ENCODE data around the gene ZFPL1. TPM values are rescaled to one million over a fixed set of nuclear protein-coding genes. Genes with fewer than 3 reads are reported as not detected.

The ZFPL1 gene
- total and polyA plus RNA-seq, 2 donors (not counting 3 experiments of a cell fraction or from before 2014, with no cell fraction given): 37.6 to 139 TPM

DNA sequence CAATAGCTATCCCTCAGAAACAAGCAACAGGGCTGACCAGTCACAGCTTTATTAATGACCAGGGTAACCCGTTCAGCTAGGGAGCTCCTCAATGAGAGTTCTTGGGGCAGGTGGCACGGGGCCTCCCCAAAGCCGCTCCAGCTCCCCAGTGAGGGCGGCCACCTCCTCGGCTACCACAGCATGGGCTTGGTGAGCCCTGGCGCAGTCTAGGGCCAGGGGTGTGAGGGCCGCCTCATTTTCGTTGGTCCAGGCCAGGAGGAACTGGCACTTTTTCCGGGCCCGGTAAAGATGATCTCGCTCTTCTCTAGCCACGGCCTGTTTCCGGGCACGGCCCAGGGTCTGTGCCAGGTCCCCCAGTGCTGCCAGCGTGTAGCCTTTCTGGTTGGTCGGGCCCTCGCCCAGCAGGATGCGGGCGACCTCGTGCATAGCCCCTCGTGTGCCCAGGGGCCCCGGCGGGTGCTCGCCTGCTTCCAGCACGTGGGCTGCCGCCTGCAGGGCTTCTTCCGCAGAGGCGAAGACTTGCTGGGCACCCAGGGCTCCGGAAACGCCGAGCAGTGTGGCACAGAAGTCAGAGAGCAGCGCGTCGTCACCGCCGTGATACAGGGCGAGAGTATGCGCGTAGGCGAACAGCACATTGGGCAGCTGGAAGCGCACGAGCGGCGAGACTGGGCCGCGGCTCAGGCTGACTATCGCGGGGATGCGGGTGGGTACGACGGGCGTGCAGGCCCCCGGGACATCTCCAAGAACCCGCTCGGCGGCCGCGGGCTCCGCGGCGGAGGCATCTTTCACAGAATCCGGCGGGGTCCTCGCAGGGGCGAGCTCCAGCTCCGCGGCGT lies 32.6 kb downstream of the ZFPL1 start:
- FAIRE-seq: no peak
- ChIA-PET POLR2A (interaction anchor here (1.3 to 1.5 kb wide), 3 partner anchors 12 to 19 kb away, joined by 3 to 5 read pairs (median 4); no protein-coding TSS in a partner anchor), CTCF (interaction anchor here (1.0 to 2.3 kb wide), 11 partner anchors 11 to 338 kb away, joined by 3 to 17 read pairs (median 4); partner anchors contain the start of genes ARL2, CAPN1, CDC42EP2 and SF1)
- Histone ChIP-seq H3K9me3 (replicated peaks; ENCODE audit: control insufficient read depth, insufficient read depth, low read length) (no peaks in the 10 kb centered on the region), H3K9me1 (replicated peaks; ENCODE audit: control insufficient read depth, extremely low read depth, insufficient read depth, low read length) (no peaks in the 10 kb centered on the region), H3K4me3 (replicated peaks in 1 of 3; ENCODE audit: insufficient read depth in 1 of 3, low read depth in 1 of 3, low read length in 3 of 3) (peak overlapping the region; percentile 24 to 75 (median 46)), H3K79me2 (ENCODE audit: control insufficient read depth, insufficient read depth, low read length) (peaks cover 22% of the 10 kb centered on the region), H3K4me2 (ENCODE audit: insufficient read depth, low read length) (peak overlapping the region; percentile 13), H2AFZ (ENCODE audit: low read depth, low read length) (no peak overlapping the region), H3K27ac (ENCODE audit: insufficient read depth, low read depth, low read length) (peak overlapping the region; percentile 9), H3K27me3 (ENCODE audit: control insufficient read depth in 2 of 2, insufficient read depth in 2 of 2, low read length in 2 of 2) (no peaks in the 10 kb centered on the region), H3K9ac (replicated peaks; ENCODE audit: extremely low read depth, insufficient read depth, low read length) (peak overlapping the region; percentile 59), H3K36me3 (ENCODE audit: control insufficient read depth in 2 of 2, extremely low read depth in 1 of 2, insufficient read depth in 2 of 2, low read length in 2 of 2) (peaks cover 7 to 13% of the 10 kb centered on the region in 2 experiments), H3K4me1 (ENCODE audit: control insufficient read depth, extremely low read depth, insufficient read depth, low read length) (peaks cover 24% of the 10 kb centered on the region), H4K20me1 (replicated peaks; ENCODE audit: control insufficient read depth, extremely low read depth, insufficient read depth, low read length) (no peaks in the 10 kb centered on the region)
- dilution Hi-C loops (cut with MboI; ENCODE audit: extremely low pct_ligation_motif_present, low sequenced_read_pairs): no loop called here
- intact Hi-C loops (cut with micrococcal nuclease): loop anchor here (1.0 to 2.0 kb wide), 5 partner anchors 32 to 269 kb away; partner anchors contain the start of genes CAPN1, CDCA5, SNX15 and ZFPL1
- peak; percentile 38 for DNase-seq (ENCODE audit: low read depth, low spot score)
- TF ChIP-seq, protein P1, sequence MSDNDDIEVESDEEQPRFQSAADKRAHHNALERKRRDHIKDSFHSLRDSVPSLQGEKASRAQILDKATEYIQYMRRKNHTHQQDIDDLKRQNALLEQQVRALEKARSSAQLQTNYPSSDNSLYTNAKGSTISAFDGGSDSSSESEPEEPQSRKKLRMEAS (IDR thresholded peaks at IDR 0.05; ENCODE audit: insufficient read depth, insufficient read length): peak; percentile 32
- no peak for TF ChIP-seq GATA2 (IDR thresholded peaks at IDR 0.05; ENCODE audit: insufficient read depth, insufficient read length, low read depth, low read length)
- BruUV-seq (replicated peaks): no TSS peak

Measured in endothelial cell of umbilical vein (primary cell).